Right lobe of liver (tissue), 6 donors: ENCODE results near the gene PKD1. TPM values are rescaled to one million over a fixed set of nuclear protein-coding genes. Genes with fewer than 3 reads are reported as not detected.

ENCODE experiments used
- ATAC-seq, 4 donors: fragments of 200-7000 bp; cut with Tn5 transposase; one replicate each; pipeline ENCODE4 v1.9.1; 2020; ENCODE audit warnings: mild to moderate bottlenecking in 4 of 4, moderate library complexity in 4 of 4
- DNase-seq, 3 donors: peaks; one replicate each; pipeline ENCODE4 v3.0.0-alpha.2; 2020
- H3K27ac ChIP-seq, 3 donors: fragments of 200-600 bp; one replicate each; pipeline ENCODE4 v1.8.0; 2022
- H3K27me3 ChIP-seq, 2 donors: fragments of 200-600 bp; one replicate each; pipeline ENCODE4 v1.8.0; 2022
- H3K36me3 ChIP-seq, 4 donors: fragments of 200-600 bp; sonication (generic) in 1 of 4; one replicate each; pipeline versions ENCODE4 v1.5.1 to v1.8.0; 2017 to 2022; ENCODE audit warnings: control low read depth in 1 of 4
- H3K4me1 ChIP-seq, 4 donors: fragments of 200-600 bp; sonication (generic) in 1 of 4; one replicate each; pipeline versions ENCODE4 v1.5.1 to v1.8.0; 2017 to 2022; ENCODE audit warnings: control low read depth in 1 of 4
- H3K4me3 ChIP-seq, 3 donors: fragments of 200-600 bp; one replicate each; pipeline ENCODE4 v1.8.0; 2022
- H3K9me3 ChIP-seq, 4 donors: fragments of 200-600 bp; sonication (generic) in 1 of 4; one replicate each; pipeline versions ENCODE4 v1.5.1 to v1.8.0; 2017 to 2022; ENCODE audit warnings: control low read depth in 1 of 4
- POLR2A ChIP-seq: fragments of 450-650 bp; IDR thresholded peaks from one replicate; pipeline ENCODE4 v1.6.1; 2017; ENCODE audit warnings: antibody characterized with exemption, mild to moderate bottlenecking
- WGBS: methylation state at CpG from one replicate; pipeline ENCODE4 v1.1.6; 2018; ENCODE audit warnings: low coverage, low lambda C conversion rate; ENCODE audit not compliant: insufficient coverage; ENCODE audit errors: missing lambda C conversion rate; 5-methylcytosine and 5-hydroxymethylcytosine counted together
- intact Hi-C, 2 donors: fragments of 100-400 bp; cut with DNase I; formaldehyde crosslinking; loops; one replicate each; pipeline versions ENCODE4 v1.11.2 to v1.14.1; 2022
- total RNA-seq, 6 experiments: library from RNA; depleted of rRNA in 2 of 6; stranded (reverse); fragments of >200 nt in 2 of 6; fragmentation: NEBNext Ultra II Directional in 3 of 6; extraction: Animal tissue kit (Norgen Biotek cat#: 25700) in 3 of 6; gene quantifications; one replicate each; pipeline versions ENCODE4 v1.1.0 to v1.2.4, GENCODE V29; 2016 to 2023
- TF ChIP-seq, protein P1 (sequence below), 4 donors: fragments of 200-600 bp in 3 of 4; fragments of 450-650 bp in 1 of 4; IDR thresholded peaks; one replicate each; pipeline versions ENCODE4 v1.5.1 to v1.8.0; 2016 to 2022; ENCODE audit warnings: antibody characterized with exemption in 4 of 4, mild to moderate bottlenecking in 2 of 4
- donor health status: DM: no; HTN: yes; CAD: no.
- donor health status: DM: no; HTN: no; CAD: no.
- donor health status: DM: no; HTN: no; CAD: no.
- donor health status: DM: no; HTN: yes; CAD: no.
- donor health status: DM: no; HTN: yes; CAD: no.

PKD1 gene
- total RNA-seq, 6 experiments from 2014 or later: 28.5 to 58.2 (median 42.8) TPM

GRCh38 chr16:2081201-2082084 is 54.3 kb downstream of the PKD1 start:
- Histone ChIP-seq H3K4me1 (peaks cover 0 to 23% (median 5%) of the 10 kb centered on the region in 4 donors), H3K36me3 (peaks cover 0 to 49% (median 3%) of the 10 kb centered on the region in 4 donors), H3K27ac (peak overlapping the region in 2 of 3 donors; percentile 43 to 55), H3K9me3 (no peaks in the 10 kb centered on the region), H3K4me3 (no peak overlapping the region), H3K27me3 (no peaks in the 10 kb centered on the region)
- ATAC-seq (no peak), DNase-seq (no peak)
- intact Hi-C loops: no loop called here
- TF ChIP-seq POLR2A: no peak
- no CpG with 5 or more reads among the region's 35 CpGs for WGBS

DNA sequence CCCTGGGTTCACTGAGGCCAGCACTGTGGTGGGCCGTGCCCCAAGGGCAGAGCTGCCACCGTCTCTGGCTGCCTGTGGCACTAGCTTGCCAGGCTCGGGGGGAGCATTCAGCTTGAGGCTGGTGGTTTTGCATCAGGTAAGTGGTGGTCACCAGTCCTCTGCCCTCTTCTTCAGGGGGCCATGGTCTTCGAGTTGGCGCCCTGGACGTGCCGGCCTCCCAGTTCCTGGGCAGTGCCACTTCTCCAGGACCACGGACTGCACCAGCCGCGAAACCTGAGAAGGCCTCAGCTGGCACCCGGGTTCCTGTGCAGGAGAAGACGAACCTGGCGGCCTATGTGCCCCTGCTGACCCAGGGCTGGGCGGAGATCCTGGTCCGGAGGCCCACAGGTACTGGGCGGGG is 55.7 kb downstream of the PKD1 start:
- TF ChIP-seq, protein P1, sequence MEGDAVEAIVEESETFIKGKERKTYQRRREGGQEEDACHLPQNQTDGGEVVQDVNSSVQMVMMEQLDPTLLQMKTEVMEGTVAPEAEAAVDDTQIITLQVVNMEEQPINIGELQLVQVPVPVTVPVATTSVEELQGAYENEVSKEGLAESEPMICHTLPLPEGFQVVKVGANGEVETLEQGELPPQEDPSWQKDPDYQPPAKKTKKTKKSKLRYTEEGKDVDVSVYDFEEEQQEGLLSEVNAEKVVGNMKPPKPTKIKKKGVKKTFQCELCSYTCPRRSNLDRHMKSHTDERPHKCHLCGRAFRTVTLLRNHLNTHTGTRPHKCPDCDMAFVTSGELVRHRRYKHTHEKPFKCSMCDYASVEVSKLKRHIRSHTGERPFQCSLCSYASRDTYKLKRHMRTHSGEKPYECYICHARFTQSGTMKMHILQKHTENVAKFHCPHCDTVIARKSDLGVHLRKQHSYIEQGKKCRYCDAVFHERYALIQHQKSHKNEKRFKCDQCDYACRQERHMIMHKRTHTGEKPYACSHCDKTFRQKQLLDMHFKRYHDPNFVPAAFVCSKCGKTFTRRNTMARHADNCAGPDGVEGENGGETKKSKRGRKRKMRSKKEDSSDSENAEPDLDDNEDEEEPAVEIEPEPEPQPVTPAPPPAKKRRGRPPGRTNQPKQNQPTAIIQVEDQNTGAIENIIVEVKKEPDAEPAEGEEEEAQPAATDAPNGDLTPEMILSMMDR (IDR thresholded peaks at IDR 0.05): no peak
- TF ChIP-seq POLR2A: no peak
- peaks cover 0 to 48% (median under 1%) of the 10 kb centered on the region in 4 donors for H3K36me3 ChIP-seq
- ATAC-seq (no peak), DNase-seq (no peak)
- H3K9me3 ChIP-seq: no peaks in the 10 kb centered on the region
- H3K27ac ChIP-seq: no peak overlapping the region
- no peaks in the 10 kb centered on the region for H3K27me3 ChIP-seq
- intact Hi-C loops: no loop called here
- WGBS: 100% methylated on average over 1 of the region's 16 CpGs
- H3K4me3 ChIP-seq: no peak overlapping the region
- peaks cover 0 to 17% (median 0%) of the 10 kb centered on the region in 4 donors for H3K4me1 ChIP-seq

DNA sequence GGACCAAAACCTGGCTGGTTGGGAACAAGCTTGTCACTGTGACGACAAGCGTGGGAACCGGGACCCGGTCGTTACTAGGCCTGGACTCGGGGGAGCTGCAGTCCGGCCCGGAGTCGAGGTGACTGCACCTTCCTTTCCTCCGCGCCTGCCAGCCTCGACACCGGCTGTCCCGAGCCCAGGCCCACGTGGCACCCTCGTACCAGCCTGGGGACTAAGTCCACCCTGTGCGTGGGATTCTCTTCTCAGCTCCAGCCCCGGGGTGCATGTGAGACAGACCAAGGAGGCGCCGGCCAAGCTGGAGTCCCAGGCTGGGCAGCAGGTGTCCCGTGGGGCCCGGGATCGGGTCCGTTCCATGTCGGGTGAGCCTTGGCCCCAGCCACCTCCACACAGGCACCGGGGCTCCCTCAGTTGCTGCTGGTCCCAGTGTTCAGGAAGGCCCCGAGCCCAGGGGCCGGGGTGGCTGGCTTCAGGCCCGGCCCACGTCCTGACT is 56.3 kb downstream of the PKD1 start:
- TF ChIP-seq, protein P1 (IDR thresholded peaks at IDR 0.05): no peak
- TF ChIP-seq POLR2A: no peak
- intact Hi-C loops: no loop called here
- no peaks in the 10 kb centered on the region for H3K9me3 ChIP-seq
- no peak overlapping the region for H3K27ac ChIP-seq
- DNase-seq: no peak
- peaks cover 0 to 17% (median 0%) of the 10 kb centered on the region in 4 donors for H3K4me1 ChIP-seq
- H3K27me3 ChIP-seq: no peaks in the 10 kb centered on the region
- no CpG with 5 or more reads among the region's 30 CpGs for WGBS
- ATAC-seq: no peak
- H3K36me3 ChIP-seq: peaks cover 0 to 46% (median 3%) of the 10 kb centered on the region in 4 donors
- H3K4me3 ChIP-seq: no peak overlapping the region

DNA sequence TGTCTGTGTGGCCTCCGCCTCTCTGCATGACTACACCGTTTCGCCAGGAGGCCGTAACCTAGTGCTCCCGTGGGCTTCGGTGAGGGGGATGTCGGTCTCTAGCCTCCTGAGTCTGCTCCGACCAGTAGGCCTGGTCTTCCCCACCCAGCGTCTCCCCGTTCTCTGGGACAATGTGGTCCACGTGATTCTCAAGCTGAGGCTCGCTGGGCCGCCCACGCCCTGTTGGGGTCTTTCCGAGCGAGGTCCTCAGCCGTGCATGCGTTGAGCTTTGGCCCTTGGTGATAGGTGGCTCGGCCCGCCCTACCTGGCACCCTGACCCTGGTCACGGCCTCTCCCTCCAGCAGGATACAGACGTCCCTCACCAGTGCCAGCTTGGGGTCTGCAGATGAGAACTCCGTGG is 57.0 kb downstream of the PKD1 start:
- Histone ChIP-seq H3K9me3 (no peaks in the 10 kb centered on the region), H3K36me3 (peaks cover 0 to 53% (median 6%) of the 10 kb centered on the region in 4 donors), H3K27me3 (no peaks in the 10 kb centered on the region), H3K4me1 (peaks cover 0 to 17% (median 0%) of the 10 kb centered on the region in 4 donors), H3K27ac (no peak overlapping the region), H3K4me3 (no peak overlapping the region)
- WGBS: no CpG with 5 or more reads among the region's 23 CpGs
- DNase-seq: no peak
- intact Hi-C loops: no loop called here
- no peak for TF ChIP-seq POLR2A
- TF ChIP-seq, protein P1 (IDR thresholded peaks at IDR 0.05): no peak
- ATAC-seq: no peak

- no peaks in the 10 kb centered on the region for H3K27me3 ChIP-seq
- H3K36me3 ChIP-seq: peaks cover 0 to 59% (median 9%) of the 10 kb centered on the region in 4 donors
- H3K4me3 ChIP-seq: no peak overlapping the region
- H3K4me1 ChIP-seq: peaks cover 0 to 17% (median 0%) of the 10 kb centered on the region in 4 donors
- DNase-seq: no peak
- no peak for ATAC-seq
- intact Hi-C loops: no loop called here
- no peaks in the 10 kb centered on the region for H3K9me3 ChIP-seq
- WGBS: no CpG with 5 or more reads among the region's 7 CpGs
- TF ChIP-seq POLR2A: no peak
- TF ChIP-seq, protein P1 (IDR thresholded peaks at IDR 0.05): no peak
- no peak overlapping the region for H3K27ac ChIP-seq
Measured at GRCh38 chr16:2078096-2078495, 57.6 kb downstream of the PKD1 start.
